ENCODE measurements around the gene IL18.
"Not testable (repeated sequence)": the region's sequence is repeated elsewhere in the genome, so short reads cannot be mapped to it uniquely, and the experiment has no call there.

IL18 gene

GRCh38 chr11:112166562-112166961 lies 2.7 kb upstream of the IL18 start:
- DNase-seq, result peak; percentile 14

- no peak for DNase-seq
Observed at GRCh38 chr11:112165049-112165448, 1.2 kb upstream of the IL18 start.

- DNase-seq, result peak; percentile 30
Observed at GRCh38 chr11:112162761-112163546, 940 bp downstream of the IL18 start.

- DNase-seq, result not testable (repeated sequence)
Observed at GRCh38 chr11:112162200-112162599, 1.7 kb downstream of the IL18 start.

- DNase-seq, result no peak
Observed at GRCh38 chr11:112161012-112161411, 2.9 kb downstream of the IL18 start.

- no peak for DNase-seq
Observed at GRCh38 chr11:112160091-112160848, 3.6 kb downstream of the IL18 start.

GRCh38 chr11:112159098-112160065 lies 4.5 kb downstream of the IL18 start:
- no peak for DNase-seq

GRCh38 chr11:112156956-112157766 lies 6.7 kb downstream of the IL18 start:
- peak; percentile 98 for DNase-seq

GRCh38 chr11:112156153-112156955 lies 7.5 kb downstream of the IL18 start:
- no peak for DNase-seq

- no peak for DNase-seq
Observed at GRCh38 chr11:112150517-112150916, 13.4 kb downstream of the IL18 start.

GRCh38 chr11:112143597-112143996 lies 20.3 kb downstream of the IL18 start:
- DNase-seq, result no peak

- no peak for DNase-seq
Observed at GRCh38 chr11:112134473-112134872, 29.4 kb downstream of the IL18 start.

GRCh38 chr11:112132737-112133136 lies 31.2 kb downstream of the IL18 start:
- no peak for DNase-seq

- no peak for DNase-seq
Observed at GRCh38 chr11:112129656-112130055, 34.2 kb downstream of the IL18 start.

GRCh38 chr11:112128483-112129121 lies 35.3 kb downstream of the IL18 start:
- DNase-seq, result peak; percentile 91

GRCh38 chr11:112127056-112127455 lies 36.8 kb downstream of the IL18 start:
- no peak for DNase-seq

GRCh38 chr11:112123129-112123528 lies 40.8 kb downstream of the IL18 start:
- no peak for DNase-seq

- DNase-seq, result no peak
Observed at GRCh38 chr11:112121981-112122615, 41.8 kb downstream of the IL18 start.

- DNase-seq, result no peak
Observed at GRCh38 chr11:112118176-112118575, 45.7 kb downstream of the IL18 start.

GRCh38 chr11:112115386-112115785 lies 48.5 kb downstream of the IL18 start:
- DNase-seq, result no peak

Measured in EL (cell line).